Panc1 (cell line): ENCODE results near the gene SGCA.

Experiments
- CTCF ChIP-seq: fragments of 450-650 bp; IDR thresholded peaks from 2 replicates; pipeline ENCODE4 v1.5.1; 2017; ENCODE audit warnings: mild to moderate bottlenecking
- POLR2AphosphoS5 ChIP-seq: IDR thresholded peaks from 2 replicates; pipeline ENCODE4 v1.6.1; 2012; ENCODE audit warnings: mild to moderate bottlenecking, low read depth, low read length, moderate library complexity
- SIN3A ChIP-seq: IDR thresholded peaks from 2 replicates; pipeline ENCODE4 v1.6.1; 2012; ENCODE audit warnings: low read depth, mild to moderate bottlenecking, low read length, moderate library complexity, borderline replicate concordance; ENCODE audit not compliant: insufficient read depth
- TCF7L2 ChIP-seq: IDR thresholded peaks from 2 replicates; pipeline ENCODE4 v1.6.1; 2011; ENCODE audit warnings: mild to moderate bottlenecking, low read depth, low read length, inconsistent platforms
- TF ChIP-seq, protein P1 (sequence below), 2 experiments: IDR thresholded peaks; 2 replicates each; pipeline ENCODE4 v1.6.1; 2011 to 2012; ENCODE audit warnings: low read depth in 2 of 2, control low read depth in 1 of 2, low read length in 1 of 2, mild to moderate bottlenecking in 1 of 2, moderate library complexity in 1 of 2; ENCODE audit not compliant: insufficient read depth in 1 of 2

GRCh38 chr17:50182783-50183420 is 17.1 kb downstream of the SGCA start:
- TF ChIP-seq POLR2AphosphoS5 = no peak
- TF ChIP-seq, protein P1, sequence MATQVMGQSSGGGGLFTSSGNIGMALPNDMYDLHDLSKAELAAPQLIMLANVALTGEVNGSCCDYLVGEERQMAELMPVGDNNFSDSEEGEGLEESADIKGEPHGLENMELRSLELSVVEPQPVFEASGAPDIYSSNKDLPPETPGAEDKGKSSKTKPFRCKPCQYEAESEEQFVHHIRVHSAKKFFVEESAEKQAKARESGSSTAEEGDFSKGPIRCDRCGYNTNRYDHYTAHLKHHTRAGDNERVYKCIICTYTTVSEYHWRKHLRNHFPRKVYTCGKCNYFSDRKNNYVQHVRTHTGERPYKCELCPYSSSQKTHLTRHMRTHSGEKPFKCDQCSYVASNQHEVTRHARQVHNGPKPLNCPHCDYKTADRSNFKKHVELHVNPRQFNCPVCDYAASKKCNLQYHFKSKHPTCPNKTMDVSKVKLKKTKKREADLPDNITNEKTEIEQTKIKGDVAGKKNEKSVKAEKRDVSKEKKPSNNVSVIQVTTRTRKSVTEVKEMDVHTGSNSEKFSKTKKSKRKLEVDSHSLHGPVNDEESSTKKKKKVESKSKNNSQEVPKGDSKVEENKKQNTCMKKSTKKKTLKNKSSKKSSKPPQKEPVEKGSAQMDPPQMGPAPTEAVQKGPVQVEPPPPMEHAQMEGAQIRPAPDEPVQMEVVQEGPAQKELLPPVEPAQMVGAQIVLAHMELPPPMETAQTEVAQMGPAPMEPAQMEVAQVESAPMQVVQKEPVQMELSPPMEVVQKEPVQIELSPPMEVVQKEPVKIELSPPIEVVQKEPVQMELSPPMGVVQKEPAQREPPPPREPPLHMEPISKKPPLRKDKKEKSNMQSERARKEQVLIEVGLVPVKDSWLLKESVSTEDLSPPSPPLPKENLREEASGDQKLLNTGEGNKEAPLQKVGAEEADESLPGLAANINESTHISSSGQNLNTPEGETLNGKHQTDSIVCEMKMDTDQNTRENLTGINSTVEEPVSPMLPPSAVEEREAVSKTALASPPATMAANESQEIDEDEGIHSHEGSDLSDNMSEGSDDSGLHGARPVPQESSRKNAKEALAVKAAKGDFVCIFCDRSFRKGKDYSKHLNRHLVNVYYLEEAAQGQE (IDR thresholded peaks at IDR 0.05; ENCODE audit: insufficient read depth in 1 of 2, low read depth in 2 of 2, low read length in 1 of 2) = no peak
- no peak for TF ChIP-seq CTCF
- TF ChIP-seq SIN3A = no peak
- no peak for TF ChIP-seq TCF7L2
